ENCODE results near the gene ESRP2. TPM values are rescaled to one million over a fixed set of nuclear protein-coding genes. Genes with fewer than 3 reads are reported as not detected.

Gene ESRP2
- total RNA-seq, 1 donor from 2014 or later, result 0.42 TPM

DNA sequence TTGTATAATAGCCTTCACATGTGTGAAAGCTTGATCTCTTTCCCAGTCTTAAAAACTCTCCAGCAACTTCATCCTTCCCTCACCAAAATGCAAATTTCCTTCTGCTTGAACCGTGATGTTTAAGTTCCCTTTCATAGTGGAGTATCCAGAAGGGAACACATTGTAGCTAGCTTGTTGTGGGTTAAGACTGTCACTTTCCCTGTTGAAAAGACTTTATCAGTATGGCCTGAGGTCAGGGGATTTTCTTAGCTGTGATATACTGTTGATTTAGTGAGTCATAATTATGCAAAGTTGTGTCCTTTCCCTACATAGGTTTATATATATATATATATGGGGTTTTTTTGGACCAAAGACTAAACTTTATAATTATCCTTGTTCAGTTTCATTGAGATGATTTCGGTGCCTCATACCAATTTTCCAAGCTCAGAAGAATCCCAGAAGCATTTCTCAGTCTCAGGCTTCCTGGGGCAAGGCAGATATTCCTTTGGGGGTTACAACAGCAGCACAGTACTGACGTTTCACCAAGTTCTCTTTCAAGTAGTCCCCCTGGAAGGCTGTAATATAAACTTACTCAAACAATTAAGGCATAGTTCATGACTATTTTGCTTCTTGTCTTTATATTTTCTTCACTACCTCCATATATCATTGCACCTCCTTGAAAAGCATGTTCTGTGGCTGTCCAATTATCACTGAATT, 35.7 kb downstream of the ESRP2 start:
- H3K27me3 Mint-ChIP-seq (ENCODE audit: low read depth), result no peaks in the 10 kb centered on the region
- no peaks in the 10 kb centered on the region for H3K36me3 Mint-ChIP-seq (ENCODE audit: low read depth)
- H3K4me1 Mint-ChIP-seq (ENCODE audit: low read depth), result peaks cover 17% of the 10 kb centered on the region
- H3K27ac Mint-ChIP-seq (ENCODE audit: unreplicated experiment), result peak overlapping the region; percentile 53
- no peak overlapping the region for H3K4me3 Mint-ChIP-seq (ENCODE audit: unreplicated experiment)
- no peak for TF ChIP-seq CTCF (IDR thresholded peaks at IDR 0.05)
- DNase-seq (ENCODE audit: low spot score), result no peak
- no peaks in the 10 kb centered on the region for H3K9me3 Mint-ChIP-seq (ENCODE audit: low read depth)

DNA sequence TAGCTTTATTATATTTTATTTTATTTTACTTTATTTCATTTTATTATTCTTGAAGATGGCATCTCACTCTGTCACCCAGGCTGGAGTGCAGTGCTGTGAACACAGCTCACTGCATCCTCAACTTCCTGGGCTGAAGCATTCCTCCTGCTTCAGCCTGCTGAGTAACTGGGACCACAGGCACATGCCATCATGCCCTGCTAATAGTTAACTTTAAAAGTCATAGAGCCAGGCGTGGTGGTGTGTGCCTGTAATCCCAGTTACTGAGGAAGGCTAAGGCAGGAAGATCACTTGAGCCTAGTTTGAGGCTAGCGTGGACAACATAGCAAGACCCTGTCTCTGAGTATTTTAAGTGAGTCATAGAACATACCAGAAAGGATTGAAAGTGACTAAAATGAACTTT, 38.7 kb downstream of the ESRP2 start:
- Mint-ChIP-seq H3K4me3 (ENCODE audit: unreplicated experiment) (no peak overlapping the region), H3K4me1 (ENCODE audit: low read depth) (peaks cover 17% of the 10 kb centered on the region), H3K36me3 (ENCODE audit: low read depth) (peaks cover 4% of the 10 kb centered on the region), H3K27me3 (ENCODE audit: low read depth) (no peaks in the 10 kb centered on the region), H3K27ac (ENCODE audit: unreplicated experiment) (no peak overlapping the region), H3K9me3 (ENCODE audit: low read depth) (no peaks in the 10 kb centered on the region)
- TF ChIP-seq CTCF (IDR thresholded peaks at IDR 0.05), result no peak
- DNase-seq (ENCODE audit: low spot score), result no peak

- no peak for TF ChIP-seq CTCF (IDR thresholded peaks at IDR 0.05)
- no peaks in the 10 kb centered on the region for H3K27me3 Mint-ChIP-seq (ENCODE audit: low read depth)
- peaks cover 14% of the 10 kb centered on the region for H3K36me3 Mint-ChIP-seq (ENCODE audit: low read depth)
- no peaks in the 10 kb centered on the region for H3K9me3 Mint-ChIP-seq (ENCODE audit: low read depth)
- H3K27ac Mint-ChIP-seq (ENCODE audit: unreplicated experiment), result no peak overlapping the region
- no peak for DNase-seq (ENCODE audit: low spot score)
- H3K4me3 Mint-ChIP-seq (ENCODE audit: unreplicated experiment), result no peak overlapping the region
- no peaks in the 10 kb centered on the region for H3K4me1 Mint-ChIP-seq (ENCODE audit: low read depth)
Measured at GRCh38 chr16:68194251-68194650, 41.7 kb downstream of the ESRP2 start.

DNA sequence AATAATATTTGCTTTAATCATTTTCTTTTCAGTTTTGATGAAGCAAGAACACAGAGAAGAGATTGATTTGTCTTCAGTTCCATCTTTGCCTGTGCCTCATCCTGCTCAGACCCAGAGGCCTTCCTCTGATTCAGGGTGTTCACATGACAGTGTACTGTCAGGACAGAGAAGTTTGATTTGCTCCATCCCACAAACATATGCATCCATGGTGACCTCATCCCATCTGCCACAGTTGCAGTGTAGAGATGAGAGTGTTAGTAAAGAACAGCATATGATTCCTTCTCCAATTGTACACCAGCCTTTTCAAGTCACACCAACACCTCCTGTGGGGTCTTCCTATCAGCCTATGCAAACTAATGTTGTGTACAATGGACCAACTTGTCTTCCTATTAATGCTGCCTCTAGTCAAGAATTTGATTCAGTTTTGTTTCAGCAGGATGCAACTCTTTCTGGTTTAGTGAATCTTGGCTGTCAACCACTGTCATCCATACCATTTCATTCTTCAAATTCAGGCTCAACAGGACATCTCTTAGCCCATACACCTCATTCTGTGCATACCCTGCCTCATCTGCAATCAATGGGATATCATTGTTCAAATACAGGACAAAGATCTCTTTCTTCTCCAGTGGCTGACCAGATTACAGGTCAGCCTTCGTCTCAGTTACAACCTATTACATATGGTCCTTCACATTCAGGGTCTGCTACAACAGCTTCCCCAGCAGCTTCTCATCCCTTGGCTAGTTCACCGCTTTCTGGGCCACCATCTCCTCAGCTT, 45.0 kb downstream of the ESRP2 start:
- TF ChIP-seq CTCF (IDR thresholded peaks at IDR 0.05), result no peak
- H3K4me1 Mint-ChIP-seq (ENCODE audit: low read depth), result no peaks in the 10 kb centered on the region
- H3K9me3 Mint-ChIP-seq (ENCODE audit: low read depth), result peaks cover 3% of the 10 kb centered on the region
- peaks cover 21% of the 10 kb centered on the region for H3K36me3 Mint-ChIP-seq (ENCODE audit: low read depth)
- no peak overlapping the region for H3K27ac Mint-ChIP-seq (ENCODE audit: unreplicated experiment)
- DNase-seq (ENCODE audit: low spot score), result no peak
- H3K4me3 Mint-ChIP-seq (ENCODE audit: unreplicated experiment), result no peak overlapping the region
- no peaks in the 10 kb centered on the region for H3K27me3 Mint-ChIP-seq (ENCODE audit: low read depth)

GRCh38 chr16:68190081-68190480, 45.8 kb downstream of the ESRP2 start:
- H3K27me3 Mint-ChIP-seq (ENCODE audit: low read depth), result no peaks in the 10 kb centered on the region
- no peak for TF ChIP-seq CTCF (IDR thresholded peaks at IDR 0.05)
- H3K36me3 Mint-ChIP-seq (ENCODE audit: low read depth), result peaks cover 23% of the 10 kb centered on the region
- peaks cover 3% of the 10 kb centered on the region for H3K9me3 Mint-ChIP-seq (ENCODE audit: low read depth)
- no peaks in the 10 kb centered on the region for H3K4me1 Mint-ChIP-seq (ENCODE audit: low read depth)
- H3K27ac Mint-ChIP-seq (ENCODE audit: unreplicated experiment), result no peak overlapping the region
- DNase-seq (ENCODE audit: low spot score), result no peak
- H3K4me3 Mint-ChIP-seq (ENCODE audit: unreplicated experiment), result no peak overlapping the region

All from chondrocyte (in vitro differentiated cells).